Activated naive CD8-positive, alpha-beta T cell treated with anti-CD3 and anti-CD28 coated beads for 36 hours (primary cell): ENCODE results near the gene GTF3A. TPM values are rescaled to one million over a fixed set of nuclear protein-coding genes. Genes with fewer than 3 reads are reported as not detected.

Source experiments
- total RNA-seq, 2 experiments: library from RNA; stranded (reverse); gene quantifications; one replicate each; pipeline ENCODE4 v1.2.3, GENCODE V29; 2021

The GTF3A gene
- total RNA-seq, 2 experiments from 2014 or later: 284 to 285 TPM

Other genes with a start within 250 kb of the GTF3A start
- 1,000 to 10,000 TPM; 1,357 to 1,413 TPM for gene RPL21, start 173.1 kb upstream of the GTF3A start, total RNA-seq
- gene RASL11A, start 153.8 kb upstream of the GTF3A start, total RNA-seq: 1 to 10 TPM; 2.0 to 3.0 TPM
- 10 to 100 TPM; 28.7 to 30.4 TPM for gene MTIF3, start 25.9 kb downstream of the GTF3A start, total RNA-seq
- 1 to 10 TPM; 3.8 to 4.0 TPM for gene LNX2, start 195.9 kb downstream of the GTF3A start, total RNA-seq
- 100 to 1,000 TPM; 162 to 165 TPM for gene POLR1D, start 197.3 kb downstream of the GTF3A start, total RNA-seq